Non-pigmented ciliary epithelial cell (primary cell): ENCODE measurements around the gene NDUFS2.

ENCODE experiments used
- DNase-seq: peaks from one replicate; pipeline ENCODE4 v3.0.0-alpha.2; 2010; ENCODE audit warnings: low read depth

The NDUFS2 gene

DNA sequence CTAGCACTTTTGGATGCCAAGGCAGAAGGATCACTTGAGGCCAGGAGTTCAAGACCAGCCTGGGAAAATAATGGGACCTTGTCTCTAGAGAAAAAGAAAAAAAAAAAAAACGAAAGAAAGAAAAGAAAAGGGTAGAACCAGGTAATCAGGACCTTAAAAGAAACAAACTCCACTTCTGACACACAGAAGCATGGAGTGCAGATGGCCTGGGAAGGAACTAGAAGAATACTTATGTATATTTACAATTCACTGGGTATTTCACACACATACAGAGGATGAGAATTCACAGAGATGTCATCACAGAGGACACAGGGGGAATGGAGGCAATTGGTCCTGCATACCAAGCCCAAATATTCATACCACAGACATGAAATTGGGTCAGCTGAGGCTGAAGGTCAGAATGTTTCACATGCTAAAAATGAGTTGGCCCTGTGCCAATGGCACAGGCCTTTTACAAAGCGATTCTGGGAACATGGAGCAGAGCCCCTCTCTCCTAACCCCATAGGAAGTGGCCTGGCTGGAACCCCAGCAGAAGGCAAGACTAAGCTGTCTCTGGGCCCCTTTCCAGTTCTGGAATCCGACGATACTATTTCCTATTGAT is 29.3 kb upstream of the NDUFS2 start:
- DNase-seq, result no peak

DNA sequence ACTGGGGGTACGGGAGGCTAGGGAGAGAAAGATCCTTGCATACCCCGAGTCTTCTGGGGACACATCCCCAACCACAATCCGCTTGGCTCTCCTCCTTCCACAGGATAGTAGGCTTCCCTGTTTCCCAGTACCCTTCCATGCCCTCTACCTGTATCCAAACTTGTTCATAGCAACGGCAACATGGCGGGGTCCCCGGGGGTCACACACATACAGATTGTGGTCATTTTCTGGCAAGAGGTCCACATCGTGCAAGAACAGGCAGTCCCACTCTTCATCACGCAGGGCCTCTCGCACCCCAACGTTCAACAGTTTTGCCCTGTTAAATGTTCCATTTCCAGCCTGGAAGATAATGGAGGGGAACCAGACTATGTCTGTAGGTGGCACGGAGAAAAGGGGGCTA is 28.5 kb upstream of the NDUFS2 start:
- no peak for DNase-seq

DNA sequence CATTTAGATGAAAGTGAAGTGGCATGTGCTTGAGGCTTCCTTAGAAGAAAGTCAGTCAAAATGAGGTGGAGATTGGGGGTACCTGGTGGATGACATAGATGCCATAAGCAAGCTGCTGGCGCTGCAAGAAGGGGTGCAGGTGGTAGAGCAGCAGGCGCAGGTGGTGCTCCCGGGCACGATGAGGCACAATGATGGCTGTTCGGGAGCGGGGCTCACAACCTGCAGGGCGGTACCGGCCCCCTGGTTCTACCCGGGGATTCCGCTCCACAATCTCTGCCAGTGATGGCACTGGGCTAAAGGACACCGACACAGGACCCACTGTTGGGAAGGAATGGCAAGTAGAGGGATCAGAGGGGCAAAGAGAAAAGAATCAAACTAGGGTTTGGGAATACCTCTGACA is 27.3 kb upstream of the NDUFS2 start:
- no peak for DNase-seq

DNA sequence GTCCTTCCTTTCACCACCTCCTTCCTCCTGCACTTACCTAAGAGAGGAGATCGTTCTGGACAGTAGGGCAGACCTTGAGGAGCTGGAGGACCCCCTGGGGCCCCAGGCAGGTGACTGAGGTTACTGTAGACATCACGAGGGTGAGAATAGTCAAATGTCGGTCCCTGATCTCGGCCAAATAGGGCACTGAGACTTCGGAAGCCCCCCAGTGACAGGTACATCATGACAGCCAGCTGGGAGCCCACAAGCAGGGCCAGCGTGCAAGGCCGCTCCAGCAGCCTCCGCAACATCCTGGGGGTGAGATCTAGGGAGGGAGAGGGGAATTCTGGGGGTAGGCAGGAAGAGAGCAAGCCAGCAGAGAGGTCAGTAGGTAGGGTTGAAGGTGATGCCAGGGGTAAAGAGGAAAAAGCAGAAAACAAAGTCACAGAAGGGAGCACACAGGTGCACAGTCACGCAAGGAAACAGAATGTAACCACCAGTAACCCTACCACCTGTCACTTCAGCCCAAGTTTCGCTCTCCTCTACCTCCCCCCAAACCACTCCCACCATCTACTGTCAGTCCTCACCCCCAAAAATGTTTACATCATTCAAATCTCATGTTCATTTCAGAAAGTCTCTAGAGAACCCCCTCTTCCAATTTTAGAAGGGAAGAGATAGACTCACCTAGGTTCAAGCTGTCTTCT is 26.3 kb upstream of the NDUFS2 start:
- no peak for DNase-seq

DNA sequence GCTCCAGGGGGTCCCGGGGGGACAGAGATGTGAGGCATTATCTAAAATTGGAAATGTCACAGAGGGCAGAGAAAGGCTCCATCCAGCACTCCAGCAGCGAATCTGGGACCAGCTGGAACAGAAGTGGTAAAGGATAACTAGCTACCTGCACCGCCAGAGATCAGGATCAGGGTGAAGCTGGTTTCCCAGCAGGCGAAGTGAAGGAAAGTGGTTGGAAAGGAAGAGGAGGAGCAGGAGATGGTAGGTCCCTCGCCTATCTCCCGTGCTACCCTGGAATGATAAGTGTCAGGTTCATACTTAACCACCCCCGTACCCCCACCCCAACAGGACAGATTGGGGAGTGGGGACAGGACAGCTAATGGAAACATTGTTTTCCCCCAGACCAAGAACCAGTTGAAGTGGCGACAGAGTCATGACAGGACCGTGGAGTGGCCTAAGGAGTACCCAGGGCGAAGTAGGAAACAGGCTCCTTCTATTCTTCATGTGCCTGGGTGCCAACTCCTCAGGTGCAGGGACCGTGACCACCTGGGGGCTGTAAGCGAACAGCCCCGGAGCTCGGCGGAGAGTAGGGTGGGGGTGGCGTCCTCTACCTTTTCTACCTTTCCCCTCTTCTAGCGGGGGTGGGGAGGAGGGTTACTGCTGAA is 25.6 kb upstream of the NDUFS2 start:
- DNase-seq, result no peak

DNA sequence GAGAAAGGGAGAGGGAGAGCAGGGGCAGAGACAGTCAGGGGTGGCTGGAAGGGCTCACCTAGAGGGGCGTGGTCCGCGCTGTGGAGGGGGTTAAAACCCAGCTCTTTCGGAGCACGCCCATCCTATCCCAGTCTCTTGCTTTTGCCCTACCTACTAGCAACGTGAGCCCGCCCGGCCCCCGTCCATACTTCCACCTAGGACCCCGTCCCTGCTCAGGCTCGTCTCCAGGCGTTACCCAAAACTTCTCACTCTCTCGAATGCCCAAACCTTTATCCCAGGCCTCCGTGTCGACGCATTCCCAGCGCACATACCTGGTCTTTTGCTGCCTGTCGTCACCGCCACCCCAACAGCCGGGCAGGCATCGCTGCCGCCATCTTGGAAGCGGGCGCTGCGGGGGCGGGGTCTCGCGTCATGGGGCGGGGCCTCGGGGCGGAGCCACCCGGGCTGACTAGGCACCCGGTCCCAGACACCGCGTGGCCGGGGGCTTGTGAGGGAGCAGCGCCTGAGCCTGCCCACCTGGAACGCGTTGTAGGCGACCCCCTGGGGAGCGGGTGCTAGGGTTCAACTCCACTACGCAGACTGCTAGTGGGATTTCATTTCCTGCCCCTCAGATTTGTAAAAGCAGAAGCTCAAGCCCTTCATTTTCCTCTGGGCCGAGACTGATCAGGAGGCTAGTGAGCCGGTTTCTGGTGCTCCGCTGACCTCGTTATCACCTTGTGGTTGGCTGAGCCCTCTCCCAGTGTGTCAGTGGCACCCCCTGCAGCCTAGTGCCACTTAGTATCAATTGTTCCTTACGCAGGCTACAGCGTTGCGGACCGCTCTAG is 24.8 kb upstream of the NDUFS2 start, which contains the start of gene B4GALT3:
B4GALT3 (minus strand) TSS at position 396 of the 824 bp plus-strand sequence. CDS start 1,447 bp downstream, outside the sequence.
- DNase-seq, result no peak

DNA sequence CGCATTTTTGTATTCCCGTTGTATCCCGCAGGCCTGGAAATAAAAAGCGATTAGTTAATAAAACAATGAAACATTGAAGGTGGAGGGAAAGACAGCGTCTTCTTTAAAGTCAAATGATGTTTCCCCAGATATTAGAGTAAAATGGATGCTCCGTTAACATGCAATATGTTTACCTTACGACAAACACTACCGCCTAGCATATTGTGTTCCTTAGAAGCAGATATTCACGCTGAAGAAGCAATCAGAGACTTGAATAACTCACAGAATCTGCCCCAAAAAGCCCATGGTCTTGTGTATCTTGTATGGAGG is 24.3 kb upstream of the NDUFS2 start:
- no peak for DNase-seq

DNA sequence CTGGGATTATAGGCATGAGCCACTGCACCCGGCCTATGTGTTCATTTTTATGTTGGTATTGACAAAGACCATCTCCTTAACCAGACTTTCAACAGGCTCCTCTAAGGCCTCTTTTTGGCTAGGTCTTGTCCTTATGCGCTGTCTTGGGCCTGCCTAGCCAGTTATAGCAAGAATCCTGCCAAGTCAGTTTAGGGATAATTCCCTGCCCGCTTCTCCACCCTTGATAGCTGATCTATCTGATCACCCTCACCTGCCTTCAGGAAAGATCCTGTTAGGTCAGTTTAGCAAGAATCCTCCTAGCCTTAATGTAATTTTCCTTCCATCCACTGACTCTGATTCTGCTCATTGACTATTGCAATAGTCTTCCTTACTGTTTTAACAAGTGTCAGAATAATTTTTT is 22.5 kb upstream of the NDUFS2 start:
- no peak for DNase-seq

DNA sequence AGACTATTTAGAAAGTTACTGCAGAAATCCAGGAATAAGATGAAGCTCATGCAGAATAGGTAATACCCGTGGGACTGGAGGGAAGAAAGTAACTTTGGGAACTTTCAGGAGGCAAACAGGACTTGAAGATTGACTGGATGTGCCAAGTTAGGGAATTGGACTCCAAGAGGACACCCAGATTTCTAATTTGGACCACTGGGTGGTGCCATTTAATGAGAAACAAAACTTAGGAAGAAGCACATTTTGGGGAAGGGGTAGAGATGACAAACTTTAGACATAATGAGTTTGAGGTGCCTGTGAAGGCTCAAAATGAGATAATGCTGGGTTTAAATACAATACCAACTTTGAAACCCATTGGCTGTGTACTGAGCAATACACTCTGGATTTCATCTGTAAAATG is 21.5 kb upstream of the NDUFS2 start:
- DNase-seq, result no peak

DNA sequence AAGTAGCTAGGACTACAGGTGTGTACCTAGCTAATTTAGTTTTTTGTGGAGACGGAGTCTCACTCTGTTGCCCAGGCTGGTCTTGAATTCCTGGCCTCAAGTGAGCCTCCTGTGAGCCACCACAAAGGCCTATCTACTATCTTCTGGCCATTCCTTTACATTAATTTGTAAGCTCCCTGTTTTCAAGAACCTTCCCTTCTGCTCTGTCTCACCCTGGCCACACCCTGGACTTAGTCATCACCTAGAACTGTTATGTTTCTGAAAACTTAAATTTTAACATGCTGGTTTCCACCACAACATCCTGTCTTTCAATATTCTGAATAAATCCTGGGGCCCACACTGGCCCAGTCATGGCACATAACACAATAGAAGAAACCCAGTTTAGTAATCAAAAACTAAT is 20.0 kb upstream of the NDUFS2 start:
- DNase-seq, result no peak

DNA sequence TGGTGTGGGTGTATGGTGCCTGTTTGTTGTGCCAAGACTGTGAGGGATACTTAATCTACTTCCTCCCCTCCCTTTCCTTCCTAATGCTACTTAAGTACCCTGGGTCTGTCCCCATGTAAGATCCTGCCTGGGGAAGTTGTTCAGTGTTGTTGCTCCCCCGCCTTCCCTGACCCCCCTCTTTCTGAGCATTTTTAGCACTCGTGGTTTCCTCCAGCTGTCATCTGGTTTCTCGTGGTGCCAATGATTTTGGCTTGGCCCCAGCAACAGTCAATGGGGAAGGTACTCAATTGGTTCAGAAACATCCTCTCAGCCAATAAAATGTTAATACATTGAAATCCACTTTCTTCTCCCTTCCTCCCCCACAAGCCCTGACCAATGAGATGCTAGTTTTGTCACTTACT is 16.9 kb upstream of the NDUFS2 start:
- DNase-seq, result no peak

DNA sequence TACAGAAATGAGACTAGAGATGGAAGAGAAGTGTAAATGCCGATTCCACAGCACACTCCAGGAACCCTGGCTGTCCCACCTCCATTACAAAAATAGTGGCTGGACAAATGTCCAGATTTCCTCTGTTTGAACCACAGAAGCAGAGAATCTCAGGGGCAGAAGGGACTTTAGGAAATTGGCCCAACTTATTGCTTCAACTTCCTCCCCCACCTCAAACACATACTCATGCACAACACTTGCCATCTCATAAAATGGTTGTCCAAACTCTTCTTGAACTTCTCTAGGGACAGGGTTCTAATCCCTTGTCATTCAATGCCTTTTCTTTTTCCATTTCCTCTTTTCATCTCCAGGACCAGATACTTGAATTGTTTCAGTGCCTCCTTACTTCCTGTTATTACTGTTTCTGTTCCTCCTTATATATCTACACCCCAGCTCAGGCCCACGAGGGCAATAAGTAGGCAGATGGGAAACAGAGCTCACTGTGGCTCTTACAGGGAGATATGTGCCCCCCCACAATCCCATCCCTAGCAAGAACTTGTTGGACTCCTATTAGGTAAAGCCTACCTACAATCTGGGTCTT is 16.3 kb upstream of the NDUFS2 start:
- DNase-seq, result no peak

DNA sequence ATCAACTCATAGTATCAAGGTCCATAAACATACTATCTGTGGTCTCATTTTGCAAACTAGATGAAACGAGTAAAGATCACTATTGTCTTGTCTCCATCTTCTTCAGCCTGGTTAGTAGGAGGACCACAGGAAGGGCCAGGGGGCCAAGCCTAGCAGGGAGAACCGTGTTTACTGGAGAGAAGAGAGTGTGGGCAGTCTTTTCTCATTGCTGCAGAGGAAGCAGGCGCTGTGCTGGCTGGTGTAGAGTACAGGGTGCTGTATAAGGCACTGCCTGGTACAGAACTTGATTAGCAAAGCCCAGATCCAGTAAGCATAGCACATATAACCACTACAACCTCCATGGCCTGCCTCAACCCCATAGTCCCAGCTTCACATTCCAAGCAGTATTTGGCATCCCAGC is 14.9 kb upstream of the NDUFS2 start:
- no peak for DNase-seq

DNA sequence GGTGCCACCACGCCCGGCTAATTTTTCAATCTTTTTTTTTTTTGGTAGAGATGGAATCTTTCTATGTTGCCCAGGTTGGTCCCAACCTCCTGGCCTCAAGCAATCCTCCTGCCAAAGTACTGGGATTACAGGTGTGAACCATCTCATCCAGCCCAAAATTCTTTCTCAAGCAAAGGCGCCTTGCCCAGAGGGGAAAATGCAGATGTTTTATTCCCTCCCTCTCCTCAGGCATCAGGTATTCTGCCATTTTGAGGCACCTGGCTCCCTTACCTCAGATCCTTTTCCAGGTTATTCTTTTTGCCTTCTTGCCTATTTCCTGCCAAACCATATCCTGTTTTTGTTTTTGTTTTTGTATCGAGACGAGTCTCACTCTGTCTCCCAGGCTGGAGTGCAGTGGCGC is 13.8 kb upstream of the NDUFS2 start:
- no peak for DNase-seq

DNA sequence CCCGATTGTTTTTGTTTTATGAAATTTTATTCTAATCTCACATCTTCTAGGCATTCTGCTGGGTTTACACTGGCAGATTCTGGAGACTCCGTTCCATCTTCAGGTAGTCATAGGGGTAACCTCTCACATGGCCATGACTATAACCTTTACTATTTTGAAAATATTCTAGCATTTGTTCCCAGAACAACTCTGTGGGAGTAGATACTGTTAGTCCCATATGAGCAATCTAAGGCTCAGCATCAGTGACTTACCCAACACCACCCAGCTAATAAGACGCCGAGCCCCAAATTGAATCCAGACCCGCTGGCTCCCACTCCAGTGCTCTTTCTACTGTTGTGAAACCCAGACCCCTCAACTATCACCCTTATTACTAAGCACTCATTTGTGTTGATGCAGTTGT is 13.1 kb upstream of the NDUFS2 start:
- no peak for DNase-seq

DNA sequence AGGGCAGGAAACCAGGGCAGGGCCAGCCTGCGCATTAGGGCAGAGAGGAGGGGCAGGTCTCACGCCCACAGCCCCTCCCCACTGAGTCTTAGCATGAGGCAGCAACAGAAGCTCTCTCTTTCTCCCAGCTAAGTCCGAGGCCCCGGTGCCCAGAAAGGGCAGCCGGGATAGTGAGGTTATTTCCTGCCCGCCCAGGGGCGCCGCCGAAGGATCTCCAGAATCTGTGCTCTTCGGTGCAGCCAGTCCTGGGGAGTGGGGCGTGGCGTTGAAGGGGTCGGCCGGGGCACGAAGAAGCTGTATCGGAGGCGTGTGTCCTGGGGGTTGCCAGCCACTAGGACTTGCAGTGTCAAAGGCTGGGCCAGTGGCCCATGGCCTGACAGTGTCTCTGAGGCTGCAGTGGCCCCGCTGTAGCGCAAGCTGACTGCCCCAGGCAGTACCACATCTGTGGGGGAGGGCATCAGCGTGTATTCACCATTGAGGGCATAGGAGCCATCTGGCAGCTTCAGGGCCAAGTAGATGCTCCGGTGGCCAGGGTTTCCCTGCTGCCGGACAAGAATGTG is 11.1 kb upstream of the NDUFS2 start:
- DNase-seq, result no peak

DNA sequence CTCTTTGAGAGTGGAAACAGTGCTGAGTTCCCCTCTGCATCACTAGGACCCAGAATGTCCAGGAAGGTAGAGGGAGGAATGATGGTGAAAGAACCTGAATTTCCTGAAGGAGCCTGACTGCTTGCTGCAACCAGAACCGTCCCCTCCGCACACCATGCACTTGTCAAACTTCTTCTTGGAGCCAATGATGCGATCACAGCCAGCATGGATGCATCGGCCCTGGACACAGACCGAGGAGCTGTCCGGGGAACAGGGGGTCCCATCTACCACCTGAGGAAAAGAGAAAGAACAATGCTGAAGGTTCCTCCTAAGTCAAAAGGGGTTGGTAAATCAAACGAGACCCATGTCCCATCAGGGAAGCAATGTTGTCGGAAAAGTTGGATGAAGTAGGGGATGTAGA is 10.2 kb upstream of the NDUFS2 start:
- no peak for DNase-seq

DNA sequence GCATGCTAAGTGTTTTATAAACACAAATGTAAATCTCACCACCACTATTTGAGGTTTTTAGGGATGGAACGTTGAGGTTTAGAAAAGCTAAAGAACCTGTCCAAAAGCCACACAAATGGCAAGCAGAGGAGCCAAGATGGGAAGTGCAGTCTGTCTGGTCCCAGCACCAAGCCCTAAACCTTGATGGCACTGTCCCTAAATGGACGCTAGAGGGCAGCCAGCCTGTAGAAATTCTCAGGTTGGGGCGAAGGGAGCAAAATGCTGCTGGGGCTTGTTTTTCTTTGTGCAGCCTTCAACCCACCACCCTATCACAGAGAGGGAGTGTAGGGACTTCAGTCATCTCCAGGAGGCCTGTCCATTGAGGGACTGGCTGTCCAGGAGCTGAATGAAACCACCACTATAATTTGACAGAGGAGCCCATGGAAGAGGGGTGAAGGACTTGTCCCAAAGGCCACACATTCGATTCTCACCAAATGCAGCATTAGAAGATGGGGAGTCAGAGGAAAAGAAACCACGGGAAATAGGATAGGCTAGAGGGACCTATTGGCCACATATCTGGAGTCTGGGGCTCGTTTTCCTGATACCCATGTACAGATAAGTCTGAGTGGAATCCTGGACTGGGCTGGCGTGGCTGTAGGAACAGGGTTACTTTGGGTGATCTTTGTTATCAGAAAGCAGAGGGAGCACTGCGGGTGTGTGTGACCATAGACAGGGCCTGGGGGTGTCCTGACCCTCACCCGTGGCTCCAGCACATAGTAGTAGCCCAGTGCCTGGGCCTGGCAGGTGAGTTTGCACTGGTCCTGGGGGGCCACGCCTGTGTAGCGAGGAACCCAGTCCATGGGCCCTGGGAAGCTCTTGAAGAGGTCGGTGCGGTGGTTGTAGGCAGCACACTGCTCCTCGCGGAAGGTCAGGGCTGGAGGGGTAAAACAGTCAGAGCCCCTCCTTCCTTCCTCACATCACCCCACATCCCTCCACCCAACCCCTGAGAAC is 9.4 kb upstream of the NDUFS2 start:
- no peak for DNase-seq

DNA sequence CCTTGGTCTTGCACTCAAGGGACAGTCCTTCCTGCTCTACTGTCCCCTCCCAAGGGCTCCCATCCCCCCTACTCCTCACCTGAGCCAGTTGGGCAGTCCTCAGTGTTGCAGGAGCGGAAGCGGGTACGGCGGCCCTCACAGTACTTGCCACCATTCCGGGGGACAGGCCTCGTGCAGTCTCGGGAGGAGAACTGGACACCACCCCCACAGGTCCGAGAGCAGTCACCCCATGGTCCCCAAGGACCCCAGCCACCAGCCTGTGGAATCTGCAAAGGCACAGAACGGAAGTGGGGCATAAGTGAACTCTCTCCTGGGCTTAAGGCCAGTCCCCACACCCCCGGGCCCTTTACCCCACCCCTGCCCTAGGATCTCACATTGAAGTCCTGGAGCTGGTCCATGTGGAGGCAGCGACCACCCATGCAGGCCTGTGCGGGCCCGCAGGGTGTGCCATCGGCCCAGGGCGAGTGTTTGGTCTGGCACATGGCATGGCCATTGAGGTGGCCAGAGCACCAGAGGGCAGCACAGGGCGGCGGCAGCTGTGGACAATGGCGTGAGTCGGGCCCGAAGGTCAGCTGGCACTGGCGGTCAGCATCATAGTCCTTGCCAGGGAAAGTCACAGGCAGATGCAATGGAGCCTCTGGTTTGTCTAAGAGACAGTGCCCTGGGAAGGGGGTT is 8.5 kb upstream of the NDUFS2 start:
- DNase-seq, result no peak

DNA sequence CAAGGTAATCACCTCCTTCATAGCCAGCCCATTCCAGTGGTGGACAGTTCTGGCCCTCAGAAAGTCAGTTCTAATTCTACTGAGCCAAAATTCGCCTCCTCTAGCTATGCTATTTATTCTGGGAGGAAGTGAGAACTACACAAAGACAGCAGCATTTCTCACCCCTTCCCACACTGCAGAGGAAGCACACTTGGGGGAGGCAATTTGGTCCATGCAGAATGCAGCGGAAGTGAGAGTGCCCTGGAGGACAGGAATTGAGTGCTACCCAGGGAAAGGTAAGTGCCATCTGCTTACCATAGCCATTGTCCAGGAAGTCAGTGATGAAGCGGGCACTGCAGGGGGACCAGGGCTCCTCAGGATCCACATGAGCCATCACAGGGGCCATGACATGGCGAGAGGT is 7.0 kb upstream of the NDUFS2 start:
- DNase-seq, result no peak
